GM20431 (cell line): Measurements from ENCODE around the gene F10.
"Not testable (repeated sequence)": the region's sequence is repeated elsewhere in the genome, so short reads cannot be mapped to it uniquely, and the experiment has no call there.

ENCODE experiments used
- in situ Hi-C: fragments of 300-500 bp; cut with MseI, MboI; formaldehyde crosslinking; loops from one replicate; pipeline ENCODE4 v1.15.0; 2020; ENCODE audit warnings: low sequenced_read_pairs; ENCODE audit not compliant: unreplicated experiment

Gene F10

GRCh38 chr13:113097651-113098050 is 24.9 kb upstream of the F10 start:
- in situ Hi-C loops, result no loop called here

- in situ Hi-C loops, result no loop called here
Observed at GRCh38 chr13:113098162-113098732, 24.4 kb upstream of the F10 start.

GRCh38 chr13:113099142-113099541 is 23.5 kb upstream of the F10 start:
- in situ Hi-C loops, result no loop called here

GRCh38 chr13:113102302-113102701 is 20.3 kb upstream of the F10 start:
- in situ Hi-C loops, result not testable (repeated sequence)

GRCh38 chr13:113102727-113103126 is 19.9 kb upstream of the F10 start:
- in situ Hi-C loops, result no loop called here

- in situ Hi-C loops, result no loop called here
Observed at GRCh38 chr13:113103646-113104045, 19.0 kb upstream of the F10 start.

GRCh38 chr13:113105032-113105920 is 17.3 kb upstream of the F10 start, which contains the start of gene F7:
F7 (plus strand) TSS chr13:113105791; CDS start chr13:113105842, 51 bp downstream.
- in situ Hi-C loops, result no loop called here

- in situ Hi-C loops, result no loop called here
Observed at GRCh38 chr13:113105921-113106452, 16.6 kb upstream of the F10 start.

- in situ Hi-C loops, result no loop called here
Observed at GRCh38 chr13:113106711-113107351, 15.8 kb upstream of the F10 start.

GRCh38 chr13:113108521-113108920 is 14.1 kb upstream of the F10 start:
- in situ Hi-C loops, result not testable (repeated sequence)

- in situ Hi-C loops, result no loop called here
Observed at GRCh38 chr13:113109151-113110047, 13.2 kb upstream of the F10 start.

- in situ Hi-C loops, result no loop called here
Observed at GRCh38 chr13:113110048-113110851, 12.3 kb upstream of the F10 start.

- in situ Hi-C loops, result no loop called here
Observed at GRCh38 chr13:113110852-113111315, 11.7 kb upstream of the F10 start.

GRCh38 chr13:113111821-113112220 is 10.8 kb upstream of the F10 start:
- in situ Hi-C loops, result not testable (repeated sequence)

- in situ Hi-C loops, result not testable (repeated sequence)
Observed at GRCh38 chr13:113112475-113112874, 10.1 kb upstream of the F10 start.

GRCh38 chr13:113112893-113113845 is 9.4 kb upstream of the F10 start:
- in situ Hi-C loops, result no loop called here

- in situ Hi-C loops, result no loop called here
Observed at GRCh38 chr13:113113846-113114271, 8.7 kb upstream of the F10 start.
